Astrocyte (in vitro differentiated cells and primary cell): ENCODE measurements around the gene RTL1. TPM values are rescaled to one million over a fixed set of nuclear protein-coding genes. Genes with fewer than 3 reads are reported as not detected.

Source experiments
- DNase-seq: peaks from one replicate; pipeline ENCODE4 v3.0.0-alpha.2; 2010; ENCODE audit warnings: low read depth
- FAIRE-seq: peaks from 2 replicates; lab custom pipeline; 2011; peaks lifted over from hg19 to GRCh38; lab: Jason Lieb, UNC
- H2AFZ ChIP-seq: 2 replicates; pipeline ENCODE4 v1.6.0; 2012; ENCODE audit warnings: low read depth, low read length, inconsistent platforms
- H3K27ac ChIP-seq: 2 replicates; pipeline ENCODE4 v1.5.1; 2011; ENCODE audit warnings: low read depth, low read length, inconsistent platforms
- H3K27me3 ChIP-seq: 2 replicates; pipeline ENCODE4 v1.6.0; 2011; ENCODE audit warnings: low read length, inconsistent platforms; ENCODE audit not compliant: insufficient read depth
- H3K36me3 ChIP-seq: 2 replicates; pipeline ENCODE4 v1.5.1; 2011; ENCODE audit warnings: low read length, inconsistent platforms; ENCODE audit not compliant: insufficient read depth
- H3K4me1 ChIP-seq: 2 replicates; pipeline ENCODE4 v1.5.1; 2011; ENCODE audit warnings: low read length, inconsistent platforms; ENCODE audit not compliant: insufficient read depth
- H3K4me2 ChIP-seq: 2 replicates; pipeline ENCODE4 v1.6.0; 2012; ENCODE audit warnings: low read length, inconsistent platforms
- H3K4me3 ChIP-seq: 2 replicates; pipeline ENCODE4 v1.5.1; 2011; ENCODE audit warnings: low read depth, mild to moderate bottlenecking, low read length, inconsistent platforms; ENCODE audit not compliant: insufficient read depth
- H3K79me2 ChIP-seq: 2 replicates; pipeline ENCODE4 v1.6.0; 2012; ENCODE audit warnings: mild to moderate bottlenecking, low read length, inconsistent platforms; ENCODE audit not compliant: insufficient read depth
- H3K9ac ChIP-seq: 2 replicates; pipeline ENCODE4 v1.6.0; 2012; ENCODE audit warnings: mild to moderate bottlenecking, low read length, inconsistent platforms
- H3K9me3 ChIP-seq: 2 replicates; pipeline ENCODE4 v1.5.1; 2012; ENCODE audit warnings: low read depth, mild to moderate bottlenecking, low read length, inconsistent platforms; ENCODE audit not compliant: insufficient read depth
- H4K20me1 ChIP-seq: 2 replicates; pipeline ENCODE4 v1.6.0; 2012; ENCODE audit warnings: low read length, inconsistent platforms; ENCODE audit not compliant: insufficient read depth
- H3K27ac Mint-ChIP-seq: one replicate; pipeline ENCODE4 v1.8.0; 2021; ENCODE audit warnings: mild to moderate bottlenecking, mixed read lengths; ENCODE audit not compliant: unreplicated experiment
- H3K27me3 Mint-ChIP-seq: one replicate; pipeline ENCODE4 v1.8.0; 2021; ENCODE audit warnings: low read depth, mixed read lengths; ENCODE audit not compliant: unreplicated experiment
- H3K36me3 Mint-ChIP-seq: one replicate; pipeline ENCODE4 v1.8.0; 2021; ENCODE audit warnings: low read depth, mixed read lengths; ENCODE audit not compliant: unreplicated experiment
- H3K4me1 Mint-ChIP-seq: one replicate; pipeline ENCODE4 v1.8.0; 2021; ENCODE audit warnings: low read depth, mixed read lengths; ENCODE audit not compliant: unreplicated experiment
- H3K4me3 Mint-ChIP-seq: one replicate; pipeline ENCODE4 v1.8.0; 2021; ENCODE audit warnings: mild to moderate bottlenecking, moderate library complexity, mixed read lengths; ENCODE audit not compliant: unreplicated experiment
- H3K9me3 Mint-ChIP-seq: one replicate; pipeline ENCODE4 v1.8.0; 2021; ENCODE audit warnings: mild to moderate bottlenecking, mixed read lengths; ENCODE audit not compliant: unreplicated experiment
- CTCF ChIP-seq: IDR thresholded peaks from 2 replicates; pipeline ENCODE4 v1.5.1; 2011; ENCODE audit warnings: low read depth, mild to moderate bottlenecking, inconsistent platforms, low read length, moderate library complexity; ENCODE audit not compliant: insufficient read depth
- EZH2 ChIP-seq: IDR thresholded peaks from 2 replicates; pipeline ENCODE4 v1.6.1; 2012; ENCODE audit warnings: mild to moderate bottlenecking, low read length, inconsistent platforms; ENCODE audit not compliant: insufficient read depth
- total RNA-seq: library from RNA; stranded (reverse); gene quantifications from 2 replicates; pipeline ENCODE4 v1.2.1, GENCODE V29; 2021

RTL1 gene
- total RNA-seq, 1 donor from 2014 or later, result 0.18 TPM

- H3K27ac Mint-ChIP-seq, result no peak overlapping the region
- H3K4me1 Mint-ChIP-seq, result peaks cover 9% of the 10 kb centered on the region
- no peak for DNase-seq
- H3K4me1 ChIP-seq, result no peaks in the 10 kb centered on the region
- H2AFZ ChIP-seq, result no peak overlapping the region
- peaks cover 18% of the 10 kb centered on the region for H3K36me3 ChIP-seq
- no peak overlapping the region for H3K4me3 Mint-ChIP-seq
- H3K36me3 Mint-ChIP-seq, result no peaks in the 10 kb centered on the region
- H3K9ac ChIP-seq, result no peak overlapping the region
- H3K27me3 Mint-ChIP-seq, result peaks cover 48% of the 10 kb centered on the region
- no peak overlapping the region for H3K4me2 ChIP-seq
- H3K27me3 ChIP-seq, result peaks cover 2% of the 10 kb centered on the region
- no peaks in the 10 kb centered on the region for H3K9me3 Mint-ChIP-seq
- TF ChIP-seq CTCF (no peak), EZH2 (no peak)
- no peaks in the 10 kb centered on the region for H3K9me3 ChIP-seq
- H4K20me1 ChIP-seq, result peaks cover 79% of the 10 kb centered on the region
- H3K27ac ChIP-seq, result no peak overlapping the region
- H3K4me3 ChIP-seq, result no peak overlapping the region
- peaks cover 8% of the 10 kb centered on the region for H3K79me2 ChIP-seq
- FAIRE-seq, result no peak
Observed at GRCh38 chr14:100898935-100899883, 4.3 kb downstream of the RTL1 start.

DNA sequence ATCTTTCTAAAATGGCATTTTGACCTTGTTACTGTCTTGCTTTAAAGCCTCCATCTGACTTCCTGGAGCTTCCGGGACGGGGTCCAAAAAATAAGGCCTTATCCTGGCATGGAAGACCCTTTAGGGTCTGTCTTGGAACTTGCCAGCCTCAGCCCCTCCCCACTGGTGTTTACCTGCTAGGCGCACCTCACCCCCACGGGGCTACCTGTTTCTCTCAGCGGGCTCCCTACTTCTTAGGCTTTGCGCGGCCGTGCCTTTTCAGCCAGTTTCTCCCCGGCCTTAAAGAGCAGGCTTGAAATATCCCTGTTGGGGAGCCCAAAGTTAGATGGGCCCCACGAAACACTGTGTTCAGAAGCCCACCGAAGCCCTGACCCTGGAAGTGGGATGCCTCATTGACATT is 5.1 kb downstream of the RTL1 start:
- TF ChIP-seq CTCF (no peak), EZH2 (no peak)
- no peak for DNase-seq
- Histone ChIP-seq H2AFZ (no peak overlapping the region), H3K4me1 (no peaks in the 10 kb centered on the region), H4K20me1 (peaks cover 79% of the 10 kb centered on the region), H3K36me3 (peaks cover 20% of the 10 kb centered on the region), H3K4me3 (no peak overlapping the region), H3K9ac (no peak overlapping the region), H3K27ac (no peak overlapping the region), H3K9me3 (no peaks in the 10 kb centered on the region), H3K79me2 (peaks cover 9% of the 10 kb centered on the region), H3K4me2 (no peak overlapping the region), H3K27me3 (peaks cover 2% of the 10 kb centered on the region)
- no peaks in the 10 kb centered on the region for H3K9me3 Mint-ChIP-seq
- no peak overlapping the region for H3K4me3 Mint-ChIP-seq
- peaks cover 9% of the 10 kb centered on the region for H3K4me1 Mint-ChIP-seq
- no peak overlapping the region for H3K27ac Mint-ChIP-seq
- no peak for FAIRE-seq
- peaks cover 47% of the 10 kb centered on the region for H3K27me3 Mint-ChIP-seq
- H3K36me3 Mint-ChIP-seq, result no peaks in the 10 kb centered on the region
